HepG2 (cell line): ENCODE results near the gene SCARF1. TPM values are rescaled to one million over a fixed set of nuclear protein-coding genes. Genes with fewer than 3 reads are reported as not detected.
A peak's percentile ranks its signal among the peaks of the same experiment; 100 is the strongest.

Experiments
- FOXA3 ChIP-seq: IDR thresholded peaks from 2 replicates; pipeline ENCODE4 v1.6.1; 2016; ENCODE audit warnings: missing genetic modification reagents, missing compliant biosample characterization
- FOXC1 ChIP-seq: sonication (generic); formaldehyde crosslinking; IDR thresholded peaks from 2 replicates; pipeline ENCODE4 v1.8.0; 2022; ENCODE audit warnings: mild to moderate bottlenecking, missing genetic modification reagents, borderline replicate concordance
- HDAC2 ChIP-seq: sonication (generic); formaldehyde crosslinking; IDR thresholded peaks from 2 replicates; pipeline ENCODE4 v1.4.0; 2020; ENCODE audit warnings: missing genetic modification reagents
- JUND ChIP-seq: sonication (generic); formaldehyde crosslinking; IDR thresholded peaks from 2 replicates; pipeline ENCODE4 v1.8.0; 2022; ENCODE audit warnings: mild to moderate bottlenecking, missing genetic modification reagents
- KAT8 ChIP-seq: IDR thresholded peaks from 2 replicates; pipeline ENCODE4 v1.6.1; 2016; ENCODE audit warnings: missing genetic modification reagents, missing compliant biosample characterization
- KLF15 ChIP-seq: sonication (generic); formaldehyde crosslinking; IDR thresholded peaks from 2 replicates; pipeline ENCODE4 v1.8.1; 2023; ENCODE audit warnings: borderline replicate concordance, mild to moderate bottlenecking, inconsistent platforms, missing genetic modification reagents, mixed read lengths
- MED13 ChIP-seq: sonication (generic); formaldehyde crosslinking; IDR thresholded peaks from 2 replicates; pipeline ENCODE4 v1.5.0; 2020; ENCODE audit warnings: missing genetic modification reagents
- PHF20 ChIP-seq: sonication (generic); formaldehyde crosslinking; IDR thresholded peaks from 2 replicates; pipeline ENCODE4 v1.5.0; 2020; ENCODE audit warnings: mild to moderate bottlenecking, missing genetic modification reagents
- RFXANK ChIP-seq: IDR thresholded peaks from 2 replicates; pipeline ENCODE4 v1.6.1; 2016
- SIX1 ChIP-seq: sonication (generic); formaldehyde crosslinking; IDR thresholded peaks from 2 replicates; pipeline ENCODE4 v1.4.0; 2020; ENCODE audit warnings: missing genetic modification reagents, borderline replicate concordance
- TSC22D2 ChIP-seq: sonication (generic); formaldehyde crosslinking; IDR thresholded peaks from 2 replicates; pipeline ENCODE4 v1.5.1; 2020; ENCODE audit warnings: missing genetic modification reagents, mild to moderate bottlenecking, borderline replicate concordance
- ZBTB42 ChIP-seq: sonication (generic); formaldehyde crosslinking; IDR thresholded peaks from 2 replicates; pipeline ENCODE4 v1.5.0; 2020; ENCODE audit warnings: mild to moderate bottlenecking, missing genetic modification reagents
- ZFP82 ChIP-seq: sonication (generic); formaldehyde crosslinking; IDR thresholded peaks from 2 replicates; pipeline ENCODE4 v1.5.1; 2020; ENCODE audit warnings: mild to moderate bottlenecking, missing genetic modification reagents, borderline replicate concordance
- ZFP90 ChIP-seq: sonication (generic); formaldehyde crosslinking; IDR thresholded peaks from 2 replicates; pipeline ENCODE4 v1.8.0; 2022; ENCODE audit warnings: missing genetic modification reagents, mild to moderate bottlenecking, inconsistent platforms, borderline replicate concordance
- ZMAT3 ChIP-seq: sonication (generic); formaldehyde crosslinking; conservative IDR thresholded peaks from 2 replicates; pipeline ENCODE4 v1.7.0; 2021; ENCODE audit warnings: missing genetic modification reagents
- ZNF143 ChIP-seq: sonication (generic); formaldehyde crosslinking; IDR thresholded peaks from 2 replicates; pipeline ENCODE4 v1.4.0; 2020; ENCODE audit warnings: missing genetic modification reagents
- ZNF552 ChIP-seq: sonication (generic); formaldehyde crosslinking; IDR thresholded peaks from 2 replicates; pipeline ENCODE4 v1.9.0; 2022; ENCODE audit warnings: missing genetic modification reagents, mild to moderate bottlenecking, borderline replicate concordance
- ZNF816 ChIP-seq: sonication (generic); formaldehyde crosslinking; IDR thresholded peaks from 2 replicates; pipeline ENCODE4 v1.8.0; 2022; ENCODE audit warnings: missing genetic modification reagents, mild to moderate bottlenecking, borderline replicate concordance
- polyA plus RNA-seq, 8 experiments: library from polyadenylated mRNA; depleted of rRNA in 3 of 8; stranded (reverse) in 7 of 8; unstranded in 1 of 8; fragments of >200 nt; fragmentation: Illumina TruSeq in 4 of 8; extraction: Trizol in 4 of 8; gene quantifications; 2 replicates each; pipeline versions ENCODE4 v1.2.1 to v1.2.3, GENCODE V29; 2011 to 2016; ENCODE audit warnings: low read depth in 4 of 8, missing spikeins in 1 of 8, mixed read lengths in 1 of 8; ENCODE audit not compliant: insufficient read depth in 1 of 8
- total RNA-seq, 5 experiments: library from RNA; depleted of rRNA; stranded (reverse); fragments of >200 nt; fragmentation: Illumina TruSeq; extraction: Trizol; gene quantifications; 2 replicates each; pipeline ENCODE4 v1.2.3, GENCODE V29; 2016; ENCODE audit warnings: low read depth in 1 of 5
- TF ChIP-seq, protein P1 (sequence below): sonication (generic); formaldehyde crosslinking; IDR thresholded peaks from 2 replicates; pipeline ENCODE4 v1.8.0; 2022; ENCODE audit warnings: mild to moderate bottlenecking, missing genetic modification reagents, moderate library complexity
- TF ChIP-seq, protein P2 (sequence below): IDR thresholded peaks from 2 replicates; pipeline ENCODE4 v1.6.1; 2016; ENCODE audit warnings: missing genetic modification reagents, missing compliant biosample characterization
- TF ChIP-seq, protein P3 (sequence below): sonication (generic); formaldehyde crosslinking; IDR thresholded peaks from 2 replicates; pipeline ENCODE4 v1.8.0; 2022; ENCODE audit warnings: mild to moderate bottlenecking, missing genetic modification reagents, moderate library complexity
- TF ChIP-seq, protein P4 (sequence below): IDR thresholded peaks from 2 replicates; pipeline ENCODE4 v1.6.1; 2016; ENCODE audit warnings: low read depth
- TF ChIP-seq, protein P5 (sequence below): sonication (generic); formaldehyde crosslinking; IDR thresholded peaks from 2 replicates; pipeline ENCODE4 v1.4.0; 2020; ENCODE audit warnings: mild to moderate bottlenecking, missing genetic modification reagents
- TF ChIP-seq, protein P6 (sequence below): sonication (generic); formaldehyde crosslinking; IDR thresholded peaks from 2 replicates; pipeline ENCODE4 v1.4.0; 2020; ENCODE audit warnings: missing genetic modification reagents; ENCODE audit errors: not compliant biosample characterization

SCARF1 gene
- total and polyA plus RNA-seq, 2 of the 13 experiments (the other 11 are each of a cell fraction or from before 2014, with no cell fraction given): 0.24 to 0.71 TPM

DNA sequence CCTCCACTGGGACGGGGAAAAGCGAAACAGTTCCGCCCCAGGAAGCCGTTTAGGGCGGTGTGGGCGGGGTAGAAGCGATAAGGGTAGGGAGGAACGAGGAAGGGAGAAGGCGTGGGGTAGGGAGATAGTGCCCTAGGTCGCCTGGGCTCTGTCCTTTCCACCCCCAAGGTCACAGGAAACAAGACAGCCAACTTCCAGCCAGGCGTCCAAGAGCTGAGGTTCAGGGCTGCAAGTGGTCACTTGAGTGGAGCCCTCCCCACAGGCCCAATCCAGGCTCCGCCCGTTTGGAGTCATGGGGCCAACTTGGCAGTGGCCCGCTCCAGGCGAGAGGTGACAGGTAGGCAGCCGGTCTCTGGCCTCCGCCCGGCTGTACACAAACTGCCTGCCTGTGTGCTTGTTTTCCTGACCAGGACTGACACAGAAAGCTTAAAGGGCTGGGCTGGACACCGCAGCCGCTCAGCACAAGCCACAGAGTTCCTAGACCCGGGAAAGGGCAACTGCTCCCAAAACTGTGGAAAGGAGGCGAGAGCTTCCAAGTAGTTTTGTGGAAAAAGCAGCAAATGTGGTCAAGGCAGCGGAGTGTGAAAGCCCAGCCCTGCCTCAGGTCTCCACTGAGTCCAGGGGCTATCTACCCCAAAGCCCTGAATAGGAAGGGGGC lies 4.4 kb upstream of the SCARF1 start, which contains the start of gene RILP (continued):
- no peak for TF ChIP-seq JUND (CRISPR knock-in tag)
- TF ChIP-seq, protein P1, sequence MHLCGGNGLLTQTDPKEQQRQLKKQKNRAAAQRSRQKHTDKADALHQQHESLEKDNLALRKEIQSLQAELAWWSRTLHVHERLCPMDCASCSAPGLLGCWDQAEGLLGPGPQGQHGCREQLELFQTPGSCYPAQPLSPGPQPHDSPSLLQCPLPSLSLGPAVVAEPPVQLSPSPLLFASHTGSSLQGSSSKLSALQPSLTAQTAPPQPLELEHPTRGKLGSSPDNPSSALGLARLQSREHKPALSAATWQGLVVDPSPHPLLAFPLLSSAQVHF (CRISPR knock-in tag): no peak
- no peak for TF ChIP-seq ZNF552
- 0 out of 2 replicates have a peak, but pooled peaks have one; percentile 15 for TF ChIP-seq FOXC1 (CRISPR knock-in tag)
- TF ChIP-seq ZFP90 (CRISPR knock-in tag): no peak; the same call in 1 of the 2 replicates
- peak; percentile 63; the same call in 1 of the 2 replicates for TF ChIP-seq ZMAT3 (CRISPR knock-in tag)
- TF ChIP-seq, protein P2, sequence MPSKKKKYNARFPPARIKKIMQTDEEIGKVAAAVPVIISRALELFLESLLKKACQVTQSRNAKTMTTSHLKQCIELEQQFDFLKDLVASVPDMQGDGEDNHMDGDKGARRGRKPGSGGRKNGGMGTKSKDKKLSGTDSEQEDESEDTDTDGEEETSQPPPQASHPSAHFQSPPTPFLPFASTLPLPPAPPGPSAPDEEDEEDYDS: peak; percentile 73
- TF ChIP-seq FOXA3 (CRISPR knock-in tag): peak; percentile 54
- TF ChIP-seq SIX1 (CRISPR knock-in tag): no peak
- TF ChIP-seq, protein P3, sequence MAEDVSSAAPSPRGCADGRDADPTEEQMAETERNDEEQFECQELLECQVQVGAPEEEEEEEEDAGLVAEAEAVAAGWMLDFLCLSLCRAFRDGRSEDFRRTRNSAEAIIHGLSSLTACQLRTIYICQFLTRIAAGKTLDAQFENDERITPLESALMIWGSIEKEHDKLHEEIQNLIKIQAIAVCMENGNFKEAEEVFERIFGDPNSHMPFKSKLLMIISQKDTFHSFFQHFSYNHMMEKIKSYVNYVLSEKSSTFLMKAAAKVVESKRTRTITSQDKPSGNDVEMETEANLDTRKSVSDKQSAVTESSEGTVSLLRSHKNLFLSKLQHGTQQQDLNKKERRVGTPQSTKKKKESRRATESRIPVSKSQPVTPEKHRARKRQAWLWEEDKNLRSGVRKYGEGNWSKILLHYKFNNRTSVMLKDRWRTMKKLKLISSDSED (CRISPR knock-in tag): no peak
- TF ChIP-seq PHF20 (CRISPR knock-in tag): no peak
- TF ChIP-seq ZNF816 (CRISPR knock-in tag): no peak
- TF ChIP-seq ZNF143 (CRISPR knock-in tag): no peak
- TF ChIP-seq ZBTB42 (CRISPR knock-in tag): no peak
- TF ChIP-seq, protein P4, sequence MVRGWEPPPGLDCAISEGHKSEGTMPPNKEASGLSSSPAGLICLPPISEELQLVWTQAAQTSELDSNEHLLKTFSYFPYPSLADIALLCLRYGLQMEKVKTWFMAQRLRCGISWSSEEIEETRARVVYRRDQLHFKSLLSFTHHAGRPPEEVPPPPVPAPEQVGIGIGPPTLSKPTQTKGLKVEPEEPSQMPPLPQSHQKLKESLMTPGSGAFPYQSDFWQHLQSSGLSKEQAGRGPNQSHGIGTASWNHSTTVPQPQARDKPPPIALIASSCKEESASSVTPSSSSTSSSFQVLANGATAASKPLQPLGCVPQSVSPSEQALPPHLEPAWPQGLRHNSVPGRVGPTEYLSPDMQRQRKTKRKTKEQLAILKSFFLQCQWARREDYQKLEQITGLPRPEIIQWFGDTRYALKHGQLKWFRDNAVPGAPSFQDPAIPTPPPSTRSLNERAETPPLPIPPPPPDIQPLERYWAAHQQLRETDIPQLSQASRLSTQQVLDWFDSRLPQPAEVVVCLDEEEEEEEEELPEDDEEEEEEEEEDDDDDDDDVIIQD: no peak
- TF ChIP-seq MED13 (CRISPR knock-in tag): no peak
- TF ChIP-seq, protein P5, sequence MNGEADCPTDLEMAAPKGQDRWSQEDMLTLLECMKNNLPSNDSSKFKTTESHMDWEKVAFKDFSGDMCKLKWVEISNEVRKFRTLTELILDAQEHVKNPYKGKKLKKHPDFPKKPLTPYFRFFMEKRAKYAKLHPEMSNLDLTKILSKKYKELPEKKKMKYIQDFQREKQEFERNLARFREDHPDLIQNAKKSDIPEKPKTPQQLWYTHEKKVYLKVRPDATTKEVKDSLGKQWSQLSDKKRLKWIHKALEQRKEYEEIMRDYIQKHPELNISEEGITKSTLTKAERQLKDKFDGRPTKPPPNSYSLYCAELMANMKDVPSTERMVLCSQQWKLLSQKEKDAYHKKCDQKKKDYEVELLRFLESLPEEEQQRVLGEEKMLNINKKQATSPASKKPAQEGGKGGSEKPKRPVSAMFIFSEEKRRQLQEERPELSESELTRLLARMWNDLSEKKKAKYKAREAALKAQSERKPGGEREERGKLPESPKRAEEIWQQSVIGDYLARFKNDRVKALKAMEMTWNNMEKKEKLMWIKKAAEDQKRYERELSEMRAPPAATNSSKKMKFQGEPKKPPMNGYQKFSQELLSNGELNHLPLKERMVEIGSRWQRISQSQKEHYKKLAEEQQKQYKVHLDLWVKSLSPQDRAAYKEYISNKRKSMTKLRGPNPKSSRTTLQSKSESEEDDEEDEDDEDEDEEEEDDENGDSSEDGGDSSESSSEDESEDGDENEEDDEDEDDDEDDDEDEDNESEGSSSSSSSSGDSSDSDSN (CRISPR knock-in tag): peak; percentile 77
- no peak for TF ChIP-seq KAT8 (CRISPR knock-in tag)
- TF ChIP-seq ZFP82: no peak
- TF ChIP-seq, protein P6, sequence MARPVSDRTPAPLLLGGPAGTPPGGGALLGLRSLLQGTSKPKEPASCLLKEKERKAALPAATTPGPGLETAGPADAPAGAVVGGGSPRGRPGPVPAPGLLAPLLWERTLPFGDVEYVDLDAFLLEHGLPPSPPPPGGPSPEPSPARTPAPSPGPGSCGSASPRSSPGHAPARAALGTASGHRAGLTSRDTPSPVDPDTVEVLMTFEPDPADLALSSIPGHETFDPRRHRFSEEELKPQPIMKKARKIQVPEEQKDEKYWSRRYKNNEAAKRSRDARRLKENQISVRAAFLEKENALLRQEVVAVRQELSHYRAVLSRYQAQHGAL (CRISPR knock-in tag): no peak
- no peak for TF ChIP-seq TSC22D2 (CRISPR knock-in tag)
- no peak for TF ChIP-seq KLF15 (CRISPR knock-in tag)
- TF ChIP-seq HDAC2 (CRISPR knock-in tag): peak; percentile 22; the same call in 1 of the 2 replicates
- TF ChIP-seq RFXANK (CRISPR knock-in tag): no peak
